AG04449 (cell line): ENCODE data around the gene MVB12B.

Experiments used
- CTCF ChIA-PET: fragments of 350-600 bp; formaldehyde crosslinking; extraction: SDS; loops from one replicate; lab custom pipeline; 2021; ENCODE audit warnings: antibody characterized with exemption; lab: Yijun Ruan, JAX
- POLR2A ChIA-PET: fragments of 400-600, 350-600 bp; formaldehyde crosslinking; extraction: SDS; loops from one replicate; lab custom pipeline; 2020; ENCODE audit warnings: antibody characterized with exemption, inconsistent platforms; lab: Yijun Ruan, JAX
- DNase-seq: peaks from one replicate; pipeline ENCODE4 v3.0.0-alpha.2; 2010; ENCODE audit warnings: low read depth, low spot score
- H3K4me3 ChIP-seq: 2 replicates; pipeline ENCODE4 v1.5.1; 2011; ENCODE audit warnings: low read depth, mild to moderate bottlenecking, control low read depth, low read length
- CTCF ChIP-seq: IDR thresholded peaks from one replicate; pipeline ENCODE4 v1.5.1; 2011; ENCODE audit warnings: mild to moderate bottlenecking, moderate library complexity, low read length, control low read depth, inconsistent platforms; ENCODE audit not compliant: insufficient read depth; ENCODE audit errors: missing control alignments

MVB12B gene

GRCh38 chr9:126367139-126367538 is 40.5 kb downstream of the MVB12B start:
- no peak for TF ChIP-seq CTCF
- POLR2A ChIA-PET = no interaction called here
- DNase-seq = no peak
- CTCF ChIA-PET = interaction anchor here (2.3 kb wide), 1 partner anchor 31 kb away, joined by 13 read pairs; no protein-coding TSS in a partner anchor
- no peak overlapping the region for H3K4me3 ChIP-seq

- no peak overlapping the region for H3K4me3 ChIP-seq
- ChIA-PET CTCF (interaction anchor here (1.3 to 2.3 kb wide), 2 partner anchors 31 to 65 kb away, joined by 4 to 13 read pairs; no protein-coding TSS in a partner anchor), POLR2A (no interaction called here)
- no peak for DNase-seq
- TF ChIP-seq CTCF = no peak
Measured at GRCh38 chr9:126367616-126368015, 41.0 kb downstream of the MVB12B start.

GRCh38 chr9:126368020-126368419 is 41.4 kb downstream of the MVB12B start:
- POLR2A ChIA-PET = no interaction called here

GRCh38 chr9:126371007-126371870 is 44.6 kb downstream of the MVB12B start:
- POLR2A ChIA-PET = no interaction called here
- CTCF ChIA-PET = interaction anchor here (0.6 to 1.0 kb wide), 2 partner anchors 53 to 120 kb away, joined by 3 to 4 read pairs; no protein-coding TSS in a partner anchor
- DNase-seq = no peak
- H3K4me3 ChIP-seq = no peak overlapping the region
- TF ChIP-seq CTCF = no peak

More at GRCh38 chr9:126368020-126368419, 41.4 kb downstream of the MVB12B start:
- TF ChIP-seq CTCF = no peak
- CTCF ChIA-PET = interaction anchor here (1.2 to 2.3 kb wide), 3 partner anchors 10 to 66 kb away, joined by 3 to 13 read pairs (median 4); no protein-coding TSS in a partner anchor
- DNase-seq = no peak
- H3K4me3 ChIP-seq = no peak overlapping the region

- H3K4me3 ChIP-seq = no peak overlapping the region
- no peak for DNase-seq
- TF ChIP-seq CTCF = no peak
- CTCF ChIA-PET = interaction anchor here (0.5 to 1.4 kb wide), 3 partner anchors 13 to 119 kb away, joined by 3 to 4 read pairs (median 3); no protein-coding TSS in a partner anchor
- POLR2A ChIA-PET = no interaction called here
Measured at GRCh38 chr9:126372716-126373115, 46.1 kb downstream of the MVB12B start.

GRCh38 chr9:126373241-126373640 is 46.6 kb downstream of the MVB12B start:
- ChIA-PET POLR2A (no interaction called here), CTCF (interaction anchor here (0.5 to 1.4 kb wide), 4 partner anchors 13 to 118 kb away, joined by 3 to 4 read pairs (median 3); no protein-coding TSS in a partner anchor)

More at GRCh38 chr9:126373241-126373640, 46.6 kb downstream of the MVB12B start:
- no peak for TF ChIP-seq CTCF
- H3K4me3 ChIP-seq = no peak overlapping the region
- peak; percentile 14 for DNase-seq
